Measurements from ENCODE around the gene FIBCD1.

Gene FIBCD1

GRCh38 chr9:130893341-130894101 is 45.5 kb downstream of the FIBCD1 start:
- ATAC-seq = peak in 1 of 2 donors; percentile 24

- ATAC-seq = no peak
These were observed 46.4 kb downstream of the FIBCD1 start for GRCh38 chr9:130892477-130893304.

- ATAC-seq = no peak
These were observed 47.2 kb downstream of the FIBCD1 start for GRCh38 chr9:130891688-130892476.

DNA sequence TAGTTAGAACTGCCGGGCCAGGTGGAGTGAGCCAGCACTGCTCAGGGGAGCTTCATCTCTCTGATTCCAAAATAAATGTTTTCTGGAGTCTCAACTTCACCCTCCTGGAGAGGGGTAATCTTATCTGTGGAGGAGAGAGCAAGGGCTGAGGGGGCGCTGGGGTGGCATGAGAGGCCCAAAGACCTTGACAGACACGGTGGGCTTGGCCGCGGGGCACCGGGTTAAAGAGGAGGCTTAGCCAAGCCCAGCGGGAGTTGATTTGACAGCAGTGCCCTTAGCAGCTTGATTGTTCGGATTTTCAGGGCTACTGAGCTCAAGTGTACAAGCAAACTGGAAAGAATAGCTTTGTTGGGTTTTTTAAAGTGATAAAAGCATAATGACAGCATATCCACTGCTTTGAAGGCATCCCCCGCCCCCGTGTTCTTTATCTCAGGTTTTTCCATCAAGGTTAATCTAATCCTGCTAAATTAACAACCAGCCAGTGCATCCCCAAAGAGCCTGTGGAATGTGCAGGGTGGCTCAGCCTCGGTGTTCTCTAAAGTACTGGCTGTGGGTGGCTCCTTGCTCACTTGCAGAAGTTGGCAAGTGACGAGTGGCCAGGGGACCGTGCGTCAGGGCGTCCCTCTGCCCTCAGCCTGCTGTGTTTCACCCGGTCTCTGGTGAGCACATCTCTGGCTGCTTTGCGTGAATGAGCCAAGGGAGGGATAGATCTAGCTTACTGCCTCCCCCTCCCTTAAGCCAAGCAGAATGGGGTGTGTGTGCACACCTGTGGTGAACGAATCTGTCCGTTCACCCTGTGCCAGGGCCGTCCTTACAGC is 48.0 kb downstream of the FIBCD1 start:
- no peak for ATAC-seq

GRCh38 chr9:130890124-130890523 is 48.9 kb downstream of the FIBCD1 start:
- ATAC-seq = no peak

DNA sequence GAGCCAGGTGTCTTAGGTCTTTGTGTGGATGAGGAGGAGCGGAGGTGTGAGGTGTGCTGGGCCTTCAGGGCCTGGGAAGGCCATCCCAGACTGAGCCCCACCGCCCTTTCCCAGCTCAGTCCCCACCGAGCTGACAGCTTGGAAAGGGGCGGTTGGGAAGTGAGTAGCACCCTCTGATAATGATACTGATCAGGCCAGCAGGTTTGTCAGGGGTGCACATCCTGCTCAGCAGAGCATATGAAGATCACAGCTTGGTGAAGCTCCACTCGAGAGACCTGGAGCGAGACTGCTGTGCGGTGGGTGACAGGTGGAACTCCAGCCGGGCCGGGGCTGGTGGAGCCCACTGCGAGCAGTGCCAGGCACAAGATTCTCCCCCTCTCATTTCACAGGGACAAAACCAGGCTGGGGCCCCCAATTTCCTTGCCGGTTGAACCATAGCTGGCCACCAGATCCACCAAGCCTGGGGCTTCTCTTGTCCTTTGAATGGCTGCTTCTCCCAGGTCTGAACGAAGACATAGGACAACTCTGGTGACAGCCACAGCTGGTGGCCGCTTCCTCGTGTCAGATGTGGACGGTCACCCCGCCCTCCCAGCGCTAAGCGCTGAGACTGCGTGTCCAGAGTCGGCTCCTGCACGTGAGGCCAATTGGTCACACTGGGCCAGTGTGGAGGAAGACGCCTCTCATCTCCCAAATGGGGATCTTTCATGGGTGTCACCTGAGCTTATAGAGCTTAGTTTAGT is 50.7 kb downstream of the FIBCD1 start:
- no peak for ATAC-seq

GRCh38 chr9:130887494-130888144 is 51.4 kb downstream of the FIBCD1 start:
- ATAC-seq = no peak

GRCh38 chr9:130886981-130887380 is 52.1 kb downstream of the FIBCD1 start:
- ATAC-seq = no peak

DNA sequence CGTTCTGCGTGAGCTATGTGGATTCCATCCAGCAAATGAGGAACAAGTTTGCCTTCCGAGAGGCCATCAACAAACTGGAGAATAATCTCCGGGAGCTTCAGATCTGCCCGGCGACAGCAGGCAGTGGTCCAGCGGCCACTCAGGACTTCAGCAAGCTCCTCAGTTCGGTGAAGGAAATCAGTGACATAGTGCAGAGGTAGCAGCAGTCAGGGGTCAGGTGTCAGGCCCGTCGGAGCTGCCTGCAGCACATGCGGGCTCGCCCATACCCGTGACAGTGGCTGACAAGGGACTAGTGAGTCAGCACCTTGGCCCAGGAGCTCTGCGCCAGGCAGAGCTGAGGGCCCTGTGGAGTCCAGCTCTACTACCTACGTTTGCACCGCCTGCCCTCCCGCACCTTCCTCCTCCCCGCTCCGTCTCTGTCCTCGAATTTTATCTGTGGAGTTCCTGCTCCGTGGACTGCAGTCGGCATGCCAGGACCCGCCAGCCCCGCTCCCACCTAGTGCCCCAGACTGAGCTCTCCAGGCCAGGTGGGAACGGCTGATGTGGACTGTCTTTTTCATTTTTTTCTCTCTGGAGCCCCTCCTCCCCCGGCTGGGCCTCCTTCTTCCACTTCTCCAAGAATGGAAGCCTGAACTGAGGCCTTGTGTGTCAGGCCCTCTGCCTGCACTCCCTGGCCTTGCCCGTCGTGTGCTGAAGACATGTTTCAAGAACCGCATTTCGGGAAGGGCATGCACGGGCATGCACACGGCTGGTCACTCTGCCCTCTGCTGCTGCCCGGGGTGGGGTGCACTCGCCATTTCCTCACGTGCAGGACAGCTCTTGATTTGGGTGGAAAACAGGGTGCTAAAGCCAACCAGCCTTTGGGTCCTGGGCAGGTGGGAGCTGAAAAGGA is 53.3 kb downstream of the FIBCD1 start:
- no peak for ATAC-seq

- ATAC-seq = no peak
These were observed 54.2 kb downstream of the FIBCD1 start for GRCh38 chr9:130884542-130885483.

- ATAC-seq = no peak
These were observed 54.9 kb downstream of the FIBCD1 start for GRCh38 chr9:130884111-130884531.

- ATAC-seq = no peak
These were observed 55.6 kb downstream of the FIBCD1 start for GRCh38 chr9:130883479-130883878.

- ATAC-seq = no peak
These were observed 56.3 kb downstream of the FIBCD1 start for GRCh38 chr9:130882696-130883225.

DNA sequence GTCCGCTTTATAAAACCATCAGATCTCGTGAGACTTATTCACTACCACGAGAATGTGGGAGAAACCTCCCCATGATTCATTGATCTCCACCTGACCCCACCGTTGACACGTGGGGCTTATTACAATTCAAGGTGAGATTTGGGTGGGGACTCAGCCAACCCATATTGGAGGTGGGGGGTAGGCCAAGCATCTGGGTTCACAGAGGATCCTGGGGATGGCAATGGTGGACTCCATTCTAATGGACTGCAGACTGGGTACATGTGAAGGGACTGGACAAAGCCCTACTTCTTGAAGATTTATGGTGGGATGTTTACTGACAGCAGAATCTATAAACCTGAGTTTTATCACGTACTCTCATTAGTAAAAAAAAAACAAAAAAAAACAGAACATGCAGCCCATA is 57.5 kb downstream of the FIBCD1 start:
- no peak for ATAC-seq

DNA sequence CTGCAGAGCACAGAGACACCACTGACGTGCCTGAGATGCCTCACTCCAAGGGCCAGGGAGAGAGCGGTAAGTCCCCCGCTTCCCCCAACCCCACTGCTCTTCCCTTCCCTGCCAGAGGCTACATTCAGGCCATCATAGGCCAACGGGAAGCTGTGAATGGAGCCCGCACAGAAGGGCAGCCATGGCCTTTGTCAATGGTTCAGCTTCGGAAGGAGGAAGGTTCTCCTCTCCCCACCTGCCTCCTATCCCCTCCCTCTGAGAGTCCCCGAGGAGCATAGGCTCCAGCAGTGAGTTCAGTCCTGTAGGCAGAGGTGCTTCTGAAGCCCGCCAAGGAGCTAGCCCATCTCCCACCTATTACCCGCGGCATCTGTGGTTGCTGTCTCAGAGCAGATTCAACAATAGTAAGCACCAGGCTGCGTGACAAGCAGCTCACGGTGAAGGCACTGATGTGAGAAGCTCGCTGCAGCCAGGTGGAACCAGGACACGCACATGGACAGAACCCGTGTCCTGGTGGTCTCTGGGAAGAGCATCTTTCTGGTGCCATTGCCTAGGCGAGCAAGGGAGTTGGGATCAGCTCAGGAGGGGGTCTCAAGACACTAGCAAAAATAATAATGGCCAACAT is 58.3 kb downstream of the FIBCD1 start:
- ATAC-seq = no peak

GRCh38 chr9:130879863-130880411 is 59.1 kb downstream of the FIBCD1 start:
- no peak for ATAC-seq

- ATAC-seq = no peak
These were observed 60.8 kb downstream of the FIBCD1 start for GRCh38 chr9:130878295-130878694.

- no peak for ATAC-seq
These were observed 61.7 kb downstream of the FIBCD1 start for GRCh38 chr9:130877300-130877699.
